Measurements from ENCODE around the gene IL1RN.

Gene IL1RN

DNA sequence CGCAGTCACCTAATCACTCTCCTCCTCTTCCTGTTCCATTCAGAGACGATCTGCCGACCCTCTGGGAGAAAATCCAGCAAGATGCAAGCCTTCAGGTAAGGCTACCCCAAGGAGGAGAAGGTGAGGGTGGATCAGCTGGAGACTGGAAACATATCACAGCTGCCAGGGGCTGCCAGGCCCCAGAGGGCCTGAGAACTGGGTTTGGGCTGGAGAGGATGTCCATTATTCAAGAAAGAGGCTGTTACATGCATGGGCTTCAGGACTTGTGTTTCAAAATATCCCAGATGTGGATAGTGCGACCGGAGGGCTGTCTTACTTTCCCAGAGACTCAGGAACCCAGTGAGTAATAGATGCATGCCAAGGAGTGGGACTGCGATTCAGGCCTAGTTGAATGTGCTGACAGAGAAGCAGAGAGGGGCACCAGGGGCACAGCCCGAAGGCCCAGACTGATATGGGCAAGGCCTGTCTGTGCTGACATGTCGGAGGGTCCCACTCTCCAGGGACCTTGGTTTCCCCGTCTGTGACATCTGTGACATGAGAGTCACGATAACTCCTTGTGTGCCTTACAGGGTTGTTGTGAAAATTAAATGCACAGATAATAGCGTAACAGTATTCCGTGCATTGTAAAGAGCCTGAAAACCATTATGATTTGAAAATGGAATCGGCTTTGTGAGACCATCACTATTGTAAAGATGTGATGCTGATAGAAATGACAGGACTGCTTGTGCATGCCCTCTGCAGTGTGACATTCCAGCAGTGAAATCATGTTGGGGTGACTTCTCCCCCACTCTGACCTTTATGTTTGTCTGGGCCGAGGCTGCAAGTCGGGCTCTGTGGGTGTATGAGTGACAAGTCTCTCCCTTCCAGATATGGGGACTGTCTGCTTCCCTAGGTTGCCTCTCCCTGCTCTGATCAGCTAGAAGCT, 510 bp downstream of the IL1RN start:
- FAIRE-seq: no peak
- DNase-seq (ENCODE audit: low spot score): no peak

DNA sequence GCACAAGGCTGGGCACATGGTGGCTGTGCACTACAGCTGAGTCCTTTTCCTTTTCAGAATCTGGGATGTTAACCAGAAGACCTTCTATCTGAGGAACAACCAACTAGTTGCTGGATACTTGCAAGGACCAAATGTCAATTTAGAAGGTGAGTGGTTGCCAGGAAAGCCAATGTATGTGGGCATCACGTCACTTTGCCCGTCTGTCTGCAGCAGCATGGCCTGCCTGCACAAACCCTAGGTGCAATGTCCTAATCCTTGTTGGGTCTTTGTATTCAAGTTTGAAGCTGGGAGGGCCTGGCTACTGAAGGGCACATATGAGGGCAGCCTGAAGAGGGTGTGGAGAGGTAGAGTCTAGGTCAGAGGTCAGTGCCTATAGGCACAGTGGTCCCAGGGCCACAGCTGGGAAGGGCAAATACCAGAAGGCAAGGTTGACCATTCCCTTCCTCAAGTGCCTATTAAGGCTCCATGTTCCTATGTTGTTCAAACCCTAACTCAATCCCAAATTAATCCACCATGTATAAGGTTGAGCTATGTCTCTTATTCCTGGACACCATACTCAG, 2.2 kb downstream of the IL1RN start:
- FAIRE-seq: no peak
- DNase-seq (ENCODE audit: low spot score): no peak

DNA sequence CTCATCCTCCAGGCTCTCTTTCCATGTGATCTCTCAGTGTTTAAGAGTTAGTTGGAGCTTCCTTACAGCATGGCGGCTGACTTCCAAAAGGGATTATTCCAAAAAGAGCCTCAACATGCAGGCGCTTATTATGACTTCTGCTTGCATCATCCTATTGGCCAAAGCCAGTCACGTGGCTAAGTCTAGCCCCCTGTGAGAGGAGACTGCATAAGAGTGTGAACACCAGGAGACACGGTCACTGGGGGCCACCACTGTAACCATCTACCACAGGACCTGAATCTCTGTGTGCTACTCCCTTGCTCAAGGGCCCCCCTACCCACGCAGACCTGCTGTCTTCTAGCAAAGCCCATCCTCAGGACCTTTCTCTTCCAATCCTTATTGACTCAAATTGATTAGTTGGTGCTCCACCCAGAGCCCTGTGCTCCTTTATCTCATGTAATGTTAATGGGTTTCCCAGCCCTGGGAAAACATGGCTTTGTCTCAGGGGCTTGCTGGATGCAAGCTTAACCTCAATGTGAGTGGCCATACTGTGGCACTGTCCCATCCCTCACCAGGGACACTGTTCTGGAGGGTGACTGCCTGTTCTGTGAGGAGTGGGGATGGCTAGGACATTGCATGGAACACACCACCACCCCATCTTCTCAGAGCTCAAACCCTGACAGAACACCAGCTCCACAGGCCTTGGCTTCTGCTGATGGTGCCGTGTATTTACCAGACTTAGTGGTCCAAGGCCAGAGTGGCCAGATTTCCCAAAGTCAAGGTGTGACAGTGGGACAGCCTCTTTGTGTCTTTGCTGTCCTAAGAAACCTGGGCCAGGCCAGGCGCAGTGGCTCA, 4.2 kb downstream of the IL1RN start:
- DNase-seq (ENCODE audit: low spot score): no peak
- no peak for FAIRE-seq

DNA sequence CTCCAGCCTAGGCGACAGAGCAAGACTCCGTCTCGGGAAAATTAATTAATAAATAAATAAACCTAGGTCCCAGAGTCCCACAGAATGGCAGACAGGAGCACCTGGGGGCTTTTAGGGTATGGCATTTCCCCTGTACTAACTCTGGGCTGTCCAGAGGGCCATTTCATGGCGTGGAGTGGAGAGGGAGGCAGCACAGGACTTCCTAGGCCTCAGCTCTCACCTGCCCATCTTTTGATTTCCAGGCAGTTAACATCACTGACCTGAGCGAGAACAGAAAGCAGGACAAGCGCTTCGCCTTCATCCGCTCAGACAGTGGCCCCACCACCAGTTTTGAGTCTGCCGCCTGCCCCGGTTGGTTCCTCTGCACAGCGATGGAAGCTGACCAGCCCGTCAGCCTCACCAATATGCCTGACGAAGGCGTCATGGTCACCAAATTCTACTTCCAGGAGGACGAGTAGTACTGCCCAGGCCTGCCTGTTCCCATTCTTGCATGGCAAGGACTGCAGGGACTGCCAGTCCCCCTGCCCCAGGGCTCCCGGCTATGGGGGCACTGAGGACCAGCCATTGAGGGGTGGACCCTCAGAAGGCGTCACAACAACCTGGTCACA, 5.1 kb downstream of the IL1RN start:
- DNase-seq (ENCODE audit: low spot score) (no peak), FAIRE-seq (no peak)

DNA sequence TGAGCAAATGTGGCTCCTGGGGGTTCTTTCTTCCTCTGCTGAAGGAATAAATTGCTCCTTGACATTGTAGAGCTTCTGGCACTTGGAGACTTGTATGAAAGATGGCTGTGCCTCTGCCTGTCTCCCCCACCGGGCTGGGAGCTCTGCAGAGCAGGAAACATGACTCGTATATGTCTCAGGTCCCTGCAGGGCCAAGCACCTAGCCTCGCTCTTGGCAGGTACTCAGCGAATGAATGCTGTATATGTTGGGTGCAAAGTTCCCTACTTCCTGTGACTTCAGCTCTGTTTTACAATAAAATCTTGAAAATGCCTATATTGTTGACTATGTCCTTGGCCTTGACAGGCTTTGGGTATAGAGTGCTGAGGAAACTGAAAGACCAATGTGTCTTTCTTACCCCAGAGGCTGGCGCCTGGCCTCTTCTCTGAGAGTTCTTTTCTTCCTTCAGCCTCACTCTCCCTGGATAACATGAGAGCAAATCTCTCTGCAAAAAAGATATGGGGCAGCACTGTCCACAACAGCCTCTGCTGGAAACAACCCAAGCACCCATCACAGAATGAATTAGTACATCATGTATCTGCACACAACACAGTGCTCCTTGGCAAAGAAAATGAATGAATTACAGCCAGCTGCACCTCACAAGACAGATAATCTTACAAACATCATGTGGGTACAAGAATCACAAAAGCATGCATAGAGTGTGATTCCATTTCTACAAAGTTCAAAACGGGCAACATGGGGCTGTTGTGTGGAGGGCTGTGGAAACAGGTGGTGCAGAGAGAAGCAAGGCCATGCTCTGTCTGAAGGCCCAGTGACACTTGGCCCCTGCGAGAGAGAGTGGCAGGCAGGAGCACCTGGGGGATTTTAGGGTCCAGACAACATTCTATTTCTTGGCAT, 6.6 kb downstream of the IL1RN start:
- FAIRE-seq: no peak

DNA sequence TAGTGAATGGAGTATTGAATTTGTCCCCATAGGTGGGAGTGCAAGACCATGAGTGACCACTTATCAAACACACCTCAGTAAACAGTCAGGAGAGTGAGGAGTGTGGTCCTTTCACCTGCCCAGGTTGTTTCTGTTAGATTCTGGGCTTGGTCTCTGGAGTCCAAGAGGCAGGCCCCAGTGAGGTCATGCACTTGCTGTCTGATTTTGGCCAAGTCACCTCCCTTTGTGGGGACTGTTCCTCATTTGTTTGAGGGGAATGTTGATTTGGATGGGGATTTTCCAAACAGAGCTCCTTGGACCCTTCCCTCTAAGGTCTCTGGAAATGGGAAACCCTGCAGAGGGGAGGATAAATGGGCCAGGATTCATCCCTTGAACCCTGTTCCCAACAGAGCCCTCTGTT, 7.3 kb downstream of the IL1RN start:
- FAIRE-seq: no peak
- no peak for DNase-seq (ENCODE audit: low spot score)

More for the DNA sequence above, 6.6 kb downstream of the IL1RN start:
- no peak for DNase-seq (ENCODE audit: low spot score)

DNA sequence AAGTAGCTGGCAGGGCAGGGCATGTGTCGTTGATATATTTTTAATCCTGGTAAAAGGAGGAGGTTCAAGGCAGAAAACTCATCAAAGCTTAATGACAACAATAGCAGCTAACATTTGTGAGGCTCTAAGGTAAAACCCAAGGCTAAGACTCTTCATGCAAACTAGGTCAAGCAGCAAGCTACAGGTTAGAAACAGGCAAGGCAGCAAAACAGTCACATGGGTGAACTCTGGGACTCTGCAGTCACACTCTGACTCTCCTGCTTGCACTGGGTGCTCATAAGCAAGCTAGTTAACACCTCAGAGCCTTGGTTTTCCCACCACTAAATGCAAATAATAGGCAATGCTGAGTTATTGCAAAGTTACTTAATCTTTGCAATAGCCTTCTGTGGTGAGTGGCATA, 7.9 kb downstream of the IL1RN start:
- DNase-seq (ENCODE audit: low spot score): no peak
- no peak for FAIRE-seq

DNA sequence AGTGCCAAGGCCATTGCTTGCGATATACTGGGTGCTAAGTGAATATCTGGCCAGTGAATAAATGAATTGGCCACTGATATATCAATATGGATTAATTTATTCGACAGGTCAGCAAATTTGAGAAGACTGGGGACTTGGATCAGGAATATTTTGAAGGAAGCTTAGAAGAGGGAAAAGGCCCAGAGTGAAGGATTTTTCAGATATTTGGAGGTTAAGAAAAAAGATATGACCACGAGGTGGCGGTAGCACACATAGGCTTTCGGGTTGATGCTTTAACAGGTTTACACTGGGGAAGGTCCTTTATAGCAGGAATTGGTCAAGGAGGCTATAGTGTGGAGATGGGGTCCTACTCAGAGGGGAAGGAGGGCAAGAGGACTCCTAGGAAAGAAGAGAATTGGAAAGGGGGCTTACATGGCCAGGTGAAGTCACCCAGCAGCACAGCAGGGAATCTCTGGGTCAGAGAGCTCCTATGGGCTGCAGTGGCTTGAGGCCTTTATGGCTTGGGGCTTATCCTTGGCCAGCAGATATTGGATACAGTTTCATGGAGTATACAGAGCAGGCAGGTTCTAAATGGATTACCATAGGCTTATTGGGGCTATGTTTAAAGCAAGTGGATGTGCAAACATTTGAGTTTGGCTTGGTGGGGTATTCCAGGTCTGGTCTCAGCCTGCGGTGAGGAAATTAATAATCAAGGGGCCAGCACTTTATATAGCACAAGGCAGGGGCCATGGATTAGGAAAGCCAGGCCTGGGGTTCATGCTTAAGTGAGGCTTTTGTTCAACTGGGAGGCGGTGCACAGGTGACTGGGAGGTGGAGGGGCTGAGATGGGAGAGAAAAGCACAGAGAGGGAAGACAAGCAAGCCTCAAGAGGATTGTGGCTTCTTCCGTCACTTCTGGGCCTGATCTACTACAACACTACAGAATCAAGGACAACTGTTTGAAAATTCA, 9.7 kb downstream of the IL1RN start:
- DNase-seq (ENCODE audit: low spot score) (peak; percentile 32), FAIRE-seq (peak; percentile 18)

DNA sequence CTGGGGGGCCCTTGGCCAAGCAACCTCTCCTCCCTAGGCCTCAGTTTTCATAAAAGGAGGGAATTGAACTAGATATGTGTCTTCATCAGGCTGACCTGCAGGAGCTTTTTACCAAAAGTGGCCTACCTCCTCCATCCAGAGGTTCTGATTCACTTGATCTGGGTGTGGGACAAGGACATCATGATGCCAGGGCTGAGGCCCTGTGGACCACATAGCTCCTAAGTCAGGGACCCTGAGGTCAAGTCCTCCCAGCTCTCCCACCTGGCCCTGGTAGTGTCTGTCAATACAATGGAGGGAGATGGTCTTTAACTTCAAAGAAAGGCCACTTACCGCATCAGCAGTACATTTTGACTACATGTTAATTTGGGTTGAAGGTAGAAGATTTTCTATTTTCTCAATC, 10.4 kb downstream of the IL1RN start:
- DNase-seq (ENCODE audit: low spot score): no peak
- FAIRE-seq: no peak

DNA sequence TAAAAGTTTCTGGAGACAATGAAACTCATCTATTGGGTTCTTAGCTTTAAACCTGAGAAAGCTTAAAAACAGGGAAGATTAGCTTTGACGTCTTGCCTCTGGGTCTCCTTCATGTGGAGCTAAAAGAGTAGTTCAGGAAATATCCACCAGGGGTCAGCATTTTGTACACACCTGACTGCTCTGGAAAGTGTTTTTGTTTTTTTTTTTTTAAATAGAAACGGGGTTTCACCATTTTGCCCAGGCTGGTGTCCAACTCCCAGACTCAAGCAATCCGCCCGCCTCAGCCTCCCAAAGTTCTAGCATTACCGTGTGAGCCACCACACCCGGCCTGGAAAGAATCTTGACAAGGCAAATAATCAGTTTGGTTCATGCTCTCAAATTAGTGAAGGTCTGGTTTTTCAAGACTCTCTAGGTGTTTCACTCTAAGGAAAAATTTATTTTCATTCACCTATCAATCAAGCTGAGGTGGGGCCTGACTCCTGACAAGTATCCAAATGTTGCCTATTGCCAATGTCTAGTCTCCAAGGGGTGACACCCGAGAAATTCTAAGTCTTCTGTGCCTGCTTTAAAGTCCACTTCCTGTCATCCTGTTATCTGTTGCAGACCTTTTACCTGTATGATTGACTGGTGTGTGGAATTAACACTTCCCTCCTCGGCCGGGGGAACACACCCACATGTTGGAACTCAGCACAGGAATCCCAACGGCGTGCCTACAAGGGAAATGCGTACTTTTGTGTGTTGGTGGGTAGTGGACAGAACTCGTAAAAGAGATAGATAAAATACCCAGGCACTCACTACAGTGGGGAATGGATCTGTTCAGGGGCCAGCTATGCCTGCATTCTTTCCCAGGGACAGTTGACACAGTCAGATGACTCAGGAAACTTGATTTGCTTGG, 11.3 kb downstream of the IL1RN start:
- peak; percentile 49 for FAIRE-seq

DNA sequence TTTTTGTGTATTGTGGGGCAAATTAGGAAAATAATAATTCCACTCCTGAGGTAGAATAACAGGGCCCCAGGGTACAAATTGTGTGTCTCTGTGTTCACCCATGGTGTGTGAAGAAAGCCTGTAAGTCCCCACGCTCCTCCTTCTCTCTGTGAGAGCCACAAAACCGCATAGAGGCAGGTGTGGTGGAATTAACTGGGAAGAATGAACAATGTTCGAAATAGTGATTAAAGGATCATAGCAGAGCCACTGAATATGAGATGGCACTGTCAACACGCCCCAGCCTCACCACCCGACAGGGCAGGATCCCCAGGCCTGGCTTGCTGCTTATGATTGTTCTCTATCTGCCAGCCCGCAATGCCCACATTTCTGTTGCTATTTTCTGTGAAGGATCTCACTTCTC, 14.1 kb downstream of the IL1RN start:
- FAIRE-seq (no peak), DNase-seq (ENCODE audit: low spot score) (no peak)

More for the DNA sequence above, 11.3 kb downstream of the IL1RN start:
- peak; percentile 54 for DNase-seq (ENCODE audit: low spot score)

DNA sequence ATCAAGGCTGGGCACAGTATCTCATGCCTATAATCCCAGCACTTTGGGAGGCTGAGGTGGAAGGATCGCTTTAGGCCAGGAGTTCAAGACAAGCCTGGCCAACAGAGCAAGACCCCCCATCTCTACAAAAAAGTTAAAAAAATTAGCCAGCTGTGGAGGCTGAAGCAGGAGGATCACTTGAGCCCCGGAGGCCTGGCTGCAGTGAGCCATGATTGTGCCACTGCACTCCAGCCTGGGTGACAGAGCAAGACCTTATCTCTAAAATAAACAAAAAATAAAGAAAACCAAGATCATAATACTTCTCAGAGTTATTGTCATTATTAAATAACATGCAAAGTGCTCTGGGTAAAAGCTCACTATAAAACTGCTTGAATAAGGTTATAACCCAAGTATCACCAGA, 14.9 kb downstream of the IL1RN start:
- DNase-seq (ENCODE audit: low spot score) (no peak), FAIRE-seq (no peak)

DNA sequence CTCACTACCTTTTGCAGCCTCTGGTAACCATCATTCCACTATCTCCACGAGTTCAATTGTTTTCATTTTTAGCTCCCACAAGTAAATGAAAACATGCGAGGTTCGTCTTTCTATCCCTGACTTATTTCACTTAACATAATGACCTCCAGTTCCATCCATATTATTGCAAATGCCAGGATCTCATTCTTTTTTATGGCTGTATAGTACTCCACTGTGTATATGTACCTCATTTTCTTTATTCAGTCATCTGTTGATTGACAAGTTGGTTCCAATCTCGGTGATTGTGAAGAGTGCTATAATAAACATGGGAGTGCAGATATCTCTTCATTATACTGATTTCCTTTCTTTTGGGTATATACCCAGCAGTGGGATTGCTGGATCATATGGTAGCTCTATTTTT, 16.9 kb downstream of the IL1RN start:
- DNase-seq (ENCODE audit: low spot score) (no peak), FAIRE-seq (no peak)

DNA sequence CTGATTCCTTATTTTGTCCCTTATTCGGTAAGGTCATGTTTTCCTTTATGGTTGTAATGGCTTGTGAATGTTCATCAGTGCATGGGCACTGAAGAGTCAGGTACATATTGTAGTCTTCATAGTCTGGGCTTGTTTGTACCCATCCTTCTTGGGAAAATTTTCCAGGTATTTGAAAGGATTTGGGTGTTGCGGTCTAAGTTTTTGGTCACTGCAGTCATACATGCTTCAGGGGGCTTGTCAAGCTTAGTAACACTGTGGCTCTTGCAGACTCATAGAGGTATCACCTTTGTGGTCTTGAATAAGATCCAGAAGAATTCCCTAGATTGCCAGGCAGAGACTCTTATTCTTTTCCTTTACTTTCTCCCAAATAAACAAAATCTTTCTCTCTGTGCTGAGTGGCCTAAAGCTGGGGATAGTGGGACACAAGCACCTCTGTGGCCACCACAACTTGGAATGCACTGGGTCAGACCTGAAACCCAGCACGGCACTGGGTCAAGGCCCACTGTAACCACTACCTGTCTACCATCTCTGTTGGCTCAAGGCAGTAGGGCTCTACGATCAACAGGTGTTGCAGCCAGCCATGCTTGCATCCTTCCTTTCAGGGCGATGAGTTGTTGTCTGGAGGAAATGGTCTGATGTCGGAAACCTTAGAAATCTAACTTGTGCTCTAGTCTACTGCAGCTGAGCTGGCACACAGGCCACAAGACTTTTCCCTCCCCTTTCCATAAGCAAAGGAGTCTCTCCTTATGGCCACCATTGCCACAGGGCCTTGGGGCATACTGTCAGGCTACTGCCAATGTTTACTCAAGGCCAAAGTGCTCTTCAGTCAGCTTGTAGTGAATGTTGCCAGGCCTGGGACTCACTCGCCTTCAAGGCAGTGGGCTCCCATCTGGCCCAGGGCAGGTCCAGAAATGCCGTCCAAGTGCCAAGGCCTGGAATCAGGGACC, 21.5 kb downstream of the IL1RN start:
- FAIRE-seq: no peak
- no peak for DNase-seq (ENCODE audit: low spot score)

DNA sequence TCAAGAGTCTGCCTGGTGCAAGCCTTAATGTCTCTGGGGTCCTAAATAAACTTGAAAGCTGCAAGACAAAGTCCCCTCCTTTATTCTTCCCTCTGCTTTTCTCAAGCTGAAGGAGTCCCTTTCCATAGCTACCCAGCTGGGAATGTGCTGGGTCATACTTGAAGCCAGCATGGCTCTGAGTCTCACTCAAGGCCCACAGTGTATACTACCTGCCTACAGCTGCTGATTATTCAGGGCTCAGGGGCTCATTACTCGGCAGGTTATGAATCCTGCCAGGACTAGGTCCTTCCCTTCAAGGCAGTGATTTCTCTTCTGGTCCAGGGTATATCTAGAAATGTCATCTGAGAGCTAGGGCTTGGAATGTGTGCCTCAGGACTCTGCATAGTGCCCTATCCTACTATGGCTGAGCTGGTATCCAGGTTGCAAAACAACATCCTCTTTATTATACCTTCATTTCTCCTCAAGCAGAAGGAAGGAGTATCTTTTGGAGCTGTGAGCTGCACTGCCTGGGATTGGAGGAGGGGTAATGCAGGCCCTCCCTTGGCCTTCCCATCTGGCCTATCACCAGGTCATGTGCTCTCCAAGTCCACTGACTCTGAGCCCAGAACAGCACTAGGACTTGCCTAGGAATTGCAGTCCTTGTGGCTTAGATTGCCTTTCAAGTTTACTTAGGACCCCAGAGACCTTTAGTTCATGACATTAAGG, 22.3 kb downstream of the IL1RN start:
- FAIRE-seq (no peak), DNase-seq (ENCODE audit: low spot score) (no peak)

DNA sequence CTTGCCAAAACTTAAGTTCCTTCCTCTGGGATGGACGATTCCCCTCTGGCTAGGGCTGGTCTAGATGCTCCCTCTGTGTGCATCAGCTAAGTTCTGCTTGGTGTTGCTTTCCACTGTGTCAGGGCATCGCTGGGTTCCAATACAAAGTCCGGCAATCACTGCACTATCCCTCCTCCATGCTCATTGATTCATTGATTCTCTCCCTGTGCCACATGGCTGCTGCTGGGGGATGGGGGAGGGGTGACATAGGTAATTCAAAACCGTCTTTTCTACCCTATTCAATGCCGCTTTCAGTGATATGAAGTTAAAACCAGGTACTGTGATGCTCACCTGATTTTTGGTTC, 22.8 kb downstream of the IL1RN start:
- no peak for FAIRE-seq
- no peak for DNase-seq (ENCODE audit: low spot score)

DNA sequence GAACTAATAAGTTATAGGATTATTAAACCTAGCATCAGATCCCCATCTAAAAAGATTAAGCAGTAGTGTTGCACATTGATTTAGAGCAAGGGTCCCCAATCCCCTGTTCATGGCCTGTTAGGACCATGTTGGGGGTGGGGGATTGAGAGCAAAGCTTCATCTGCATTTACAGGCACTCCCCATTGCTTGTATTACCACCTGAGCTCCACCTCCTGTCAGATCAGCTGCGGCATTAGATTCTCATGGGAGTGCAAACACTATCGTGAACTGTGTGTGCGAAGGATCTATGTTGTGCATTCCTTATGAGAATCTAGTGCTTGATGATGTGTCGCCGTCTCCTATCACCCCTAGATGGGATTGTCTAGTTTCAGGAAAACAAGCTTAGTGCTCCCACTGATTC, 27.9 kb downstream of the IL1RN start:
- no peak for DNase-seq (ENCODE audit: low spot score)
- FAIRE-seq: no peak
